ENCODE data around the gene FAM177B. TPM values are rescaled to one million over a fixed set of nuclear protein-coding genes. Genes with fewer than 3 reads are reported as not detected.

FAM177B gene
- total and polyA plus RNA-seq, 2 experiments from 2014 or later: not detected

DNA sequence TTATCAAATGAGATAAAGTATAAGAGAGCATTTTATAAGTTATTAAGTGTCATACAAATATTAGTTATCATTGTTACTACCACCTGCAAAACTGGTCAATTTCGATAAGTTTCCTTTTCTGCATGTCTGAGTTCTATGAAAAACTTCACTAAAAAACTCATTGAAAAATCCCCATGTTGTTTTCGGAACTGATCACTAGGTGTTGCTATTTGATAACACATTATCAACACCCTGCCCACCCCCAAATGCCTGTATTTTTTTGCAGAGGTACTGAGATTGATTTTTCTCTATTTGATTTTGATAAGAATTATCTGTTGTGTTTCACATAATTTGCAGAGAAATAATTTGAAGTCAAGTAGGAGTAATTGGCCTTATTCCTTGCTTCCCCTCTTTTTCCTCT lies 55.7 kb downstream of the FAM177B start:
- H3K27me3 ChIP-seq (ENCODE audit: insufficient read depth): 0 out of 2 replicates have a peak, but pooled peaks cover 4% of the 10 kb centered on the region
- Mint-ChIP-seq H3K4me1 (peaks cover 10% of the 10 kb centered on the region; the same call in 1 of the 3 replicates), H3K27me3 (ENCODE audit: insufficient read depth, low read depth, poor library complexity) (peaks cover 6% of the 10 kb centered on the region)

More for the DNA sequence above, 55.7 kb downstream of the FAM177B start:
- no peak overlapping the region for H2AFZ ChIP-seq
- no peaks in the 10 kb centered on the region for H4K20me1 ChIP-seq (replicated peaks; ENCODE audit: insufficient read depth)
- peaks cover 4% of the 10 kb centered on the region; the same call in 2 of the 3 replicates for H3K9me3 Mint-ChIP-seq
- H3K27ac Mint-ChIP-seq: no peak overlapping the region; the same call in 1 of the 2 replicates
- no peak overlapping the region for H3K27ac ChIP-seq (ENCODE audit: low read depth)
- no peak overlapping the region for H3K4me3 Mint-ChIP-seq
- no peak overlapping the region for H3K4me3 ChIP-seq
- H3F3A ChIP-seq (replicated peaks; ENCODE audit: low read depth): no peaks in the 10 kb centered on the region
- peaks cover 4% of the 10 kb centered on the region; the same call in 2 of the 3 replicates for H3K36me3 Mint-ChIP-seq (ENCODE audit: low read depth)
- H3K36me3 ChIP-seq (ENCODE audit: insufficient read depth): no peaks in the 10 kb centered on the region
- H3K4me1 ChIP-seq (ENCODE audit: insufficient read depth): no peaks in the 10 kb centered on the region
- DNase-seq (ENCODE audit: low spot score) (peak; percentile 67), ATAC-seq (peak; percentile 54; the same call in 1 of the 3 replicates)
- no peak for TF ChIP-seq JUNB (IDR thresholded peaks at IDR 0.05; ENCODE audit: unreplicated experiment)
- TF ChIP-seq, protein P1, sequence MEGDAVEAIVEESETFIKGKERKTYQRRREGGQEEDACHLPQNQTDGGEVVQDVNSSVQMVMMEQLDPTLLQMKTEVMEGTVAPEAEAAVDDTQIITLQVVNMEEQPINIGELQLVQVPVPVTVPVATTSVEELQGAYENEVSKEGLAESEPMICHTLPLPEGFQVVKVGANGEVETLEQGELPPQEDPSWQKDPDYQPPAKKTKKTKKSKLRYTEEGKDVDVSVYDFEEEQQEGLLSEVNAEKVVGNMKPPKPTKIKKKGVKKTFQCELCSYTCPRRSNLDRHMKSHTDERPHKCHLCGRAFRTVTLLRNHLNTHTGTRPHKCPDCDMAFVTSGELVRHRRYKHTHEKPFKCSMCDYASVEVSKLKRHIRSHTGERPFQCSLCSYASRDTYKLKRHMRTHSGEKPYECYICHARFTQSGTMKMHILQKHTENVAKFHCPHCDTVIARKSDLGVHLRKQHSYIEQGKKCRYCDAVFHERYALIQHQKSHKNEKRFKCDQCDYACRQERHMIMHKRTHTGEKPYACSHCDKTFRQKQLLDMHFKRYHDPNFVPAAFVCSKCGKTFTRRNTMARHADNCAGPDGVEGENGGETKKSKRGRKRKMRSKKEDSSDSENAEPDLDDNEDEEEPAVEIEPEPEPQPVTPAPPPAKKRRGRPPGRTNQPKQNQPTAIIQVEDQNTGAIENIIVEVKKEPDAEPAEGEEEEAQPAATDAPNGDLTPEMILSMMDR (conservative IDR thresholded peaks at IDR 0.05; ENCODE audit: low read depth in 2 of 2): peak; percentile 77 to 89
- TF ChIP-seq CREB1 (CRISPR knock-in tag; IDR thresholded peaks at IDR 0.05; ENCODE audit: low read depth): no peak
- TF ChIP-seq, protein P2, sequence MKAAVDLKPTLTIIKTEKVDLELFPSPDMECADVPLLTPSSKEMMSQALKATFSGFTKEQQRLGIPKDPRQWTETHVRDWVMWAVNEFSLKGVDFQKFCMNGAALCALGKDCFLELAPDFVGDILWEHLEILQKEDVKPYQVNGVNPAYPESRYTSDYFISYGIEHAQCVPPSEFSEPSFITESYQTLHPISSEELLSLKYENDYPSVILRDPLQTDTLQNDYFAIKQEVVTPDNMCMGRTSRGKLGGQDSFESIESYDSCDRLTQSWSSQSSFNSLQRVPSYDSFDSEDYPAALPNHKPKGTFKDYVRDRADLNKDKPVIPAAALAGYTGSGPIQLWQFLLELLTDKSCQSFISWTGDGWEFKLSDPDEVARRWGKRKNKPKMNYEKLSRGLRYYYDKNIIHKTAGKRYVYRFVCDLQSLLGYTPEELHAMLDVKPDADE (IDR thresholded peaks at IDR 0.05): no peak
- TF ChIP-seq STAT1 (IDR thresholded peaks at IDR 0.05; ENCODE audit: unreplicated experiment): no peak
- no peak for TF ChIP-seq ZNF114 (CRISPR knock-in tag; IDR thresholded peaks at IDR 0.05)
- TF ChIP-seq ZNF462 (CRISPR knock-in tag; IDR thresholded peaks at IDR 0.05): no peak
- H3K79me2 ChIP-seq (replicated peaks; ENCODE audit: insufficient read depth): no peaks in the 10 kb centered on the region
- no peak overlapping the region for H3K4me2 ChIP-seq
- H3K9me2 ChIP-seq (ENCODE audit: insufficient read depth): no peaks in the 10 kb centered on the region

Data from GM23338 (cell line).